Fibroblast of the aortic adventitia (primary cell): ENCODE data around the gene RHNO1. TPM values are rescaled to one million over a fixed set of nuclear protein-coding genes. Genes with fewer than 3 reads are reported as not detected.

Source experiments
- DNase-seq: peaks from one replicate; pipeline ENCODE4 v3.0.0-alpha.2; 2010; ENCODE audit warnings: low read depth
- H3K4me3 ChIP-seq: 2 replicates; pipeline ENCODE4 v1.5.1; 2011; ENCODE audit warnings: low read depth, mild to moderate bottlenecking, control low read depth, low read length, moderate library complexity
- total RNA-seq: library from RNA; depleted of rRNA; stranded (reverse); fragments of >200 nt; gene quantifications from 2 replicates; pipeline ENCODE4 v1.2.3, GENCODE V29; 2012; ENCODE audit warnings: low replicate concordance
- TF ChIP-seq, protein P1 (sequence below): IDR thresholded peaks from 2 replicates; pipeline ENCODE4 v1.5.1; 2011; ENCODE audit warnings: mild to moderate bottlenecking, low read length, control low read depth, inconsistent platforms; ENCODE audit not compliant: insufficient read depth

The RHNO1 gene
- total RNA-seq, 1 donor: 41.4 TPM

DNA sequence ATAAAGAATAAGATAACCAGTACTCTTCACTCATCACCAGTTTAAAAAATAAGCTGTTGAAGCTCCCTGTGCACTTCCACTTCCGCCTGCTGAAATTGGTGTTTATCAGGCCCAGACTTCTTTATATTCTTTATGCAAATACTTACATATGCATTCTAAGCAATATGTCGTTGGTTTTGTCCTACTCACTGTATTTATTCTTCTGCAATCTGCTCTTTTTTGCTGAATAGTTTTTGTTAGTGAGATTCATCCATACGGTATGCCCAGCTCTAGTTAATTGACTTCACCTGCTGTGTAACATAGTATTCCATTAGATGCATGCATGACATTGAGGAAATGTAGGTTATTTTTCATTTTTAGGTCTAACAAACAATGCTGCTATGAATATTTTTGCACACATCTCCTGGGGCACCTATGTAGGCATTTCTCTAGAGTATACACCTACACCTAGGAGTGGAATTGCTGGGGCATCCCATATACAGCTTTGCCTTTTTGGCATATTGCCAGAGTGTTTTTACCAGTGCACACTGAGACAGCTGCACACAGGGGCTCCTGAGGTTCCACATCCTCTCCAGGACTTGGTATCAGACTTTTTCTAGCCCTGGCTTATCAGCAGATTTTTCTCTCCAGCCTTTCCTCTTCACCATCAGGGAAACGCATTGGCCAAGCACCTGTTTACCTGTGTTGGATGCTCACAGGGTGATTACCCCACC lies 41.2 kb upstream of the RHNO1 start:
- TF ChIP-seq, protein P1, sequence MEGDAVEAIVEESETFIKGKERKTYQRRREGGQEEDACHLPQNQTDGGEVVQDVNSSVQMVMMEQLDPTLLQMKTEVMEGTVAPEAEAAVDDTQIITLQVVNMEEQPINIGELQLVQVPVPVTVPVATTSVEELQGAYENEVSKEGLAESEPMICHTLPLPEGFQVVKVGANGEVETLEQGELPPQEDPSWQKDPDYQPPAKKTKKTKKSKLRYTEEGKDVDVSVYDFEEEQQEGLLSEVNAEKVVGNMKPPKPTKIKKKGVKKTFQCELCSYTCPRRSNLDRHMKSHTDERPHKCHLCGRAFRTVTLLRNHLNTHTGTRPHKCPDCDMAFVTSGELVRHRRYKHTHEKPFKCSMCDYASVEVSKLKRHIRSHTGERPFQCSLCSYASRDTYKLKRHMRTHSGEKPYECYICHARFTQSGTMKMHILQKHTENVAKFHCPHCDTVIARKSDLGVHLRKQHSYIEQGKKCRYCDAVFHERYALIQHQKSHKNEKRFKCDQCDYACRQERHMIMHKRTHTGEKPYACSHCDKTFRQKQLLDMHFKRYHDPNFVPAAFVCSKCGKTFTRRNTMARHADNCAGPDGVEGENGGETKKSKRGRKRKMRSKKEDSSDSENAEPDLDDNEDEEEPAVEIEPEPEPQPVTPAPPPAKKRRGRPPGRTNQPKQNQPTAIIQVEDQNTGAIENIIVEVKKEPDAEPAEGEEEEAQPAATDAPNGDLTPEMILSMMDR: no peak

DNA sequence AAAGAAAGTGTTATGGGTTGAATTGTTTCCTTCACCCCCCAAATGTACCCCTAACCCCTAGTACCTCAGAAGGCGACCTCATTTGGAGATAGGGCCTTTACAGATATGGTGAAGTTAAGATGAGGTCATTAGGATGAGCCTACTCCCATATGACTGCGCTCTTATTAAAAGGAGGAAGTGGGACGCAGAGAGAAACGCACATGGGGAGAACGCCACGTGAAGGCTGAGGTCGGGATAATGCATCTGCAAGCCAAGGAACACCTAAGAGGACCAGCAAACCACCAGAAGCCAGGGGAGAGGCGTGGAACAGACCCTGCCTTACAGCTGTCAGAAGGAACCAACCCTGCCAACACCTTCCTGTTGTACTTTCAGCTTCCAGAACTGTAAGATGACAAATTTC lies 40.4 kb upstream of the RHNO1 start:
- DNase-seq: no peak
- TF ChIP-seq, protein P1: no peak
- H3K4me3 ChIP-seq: no peak overlapping the region

More for the DNA sequence above, 41.2 kb upstream of the RHNO1 start:
- DNase-seq: no peak
- H3K4me3 ChIP-seq: no peak overlapping the region

DNA sequence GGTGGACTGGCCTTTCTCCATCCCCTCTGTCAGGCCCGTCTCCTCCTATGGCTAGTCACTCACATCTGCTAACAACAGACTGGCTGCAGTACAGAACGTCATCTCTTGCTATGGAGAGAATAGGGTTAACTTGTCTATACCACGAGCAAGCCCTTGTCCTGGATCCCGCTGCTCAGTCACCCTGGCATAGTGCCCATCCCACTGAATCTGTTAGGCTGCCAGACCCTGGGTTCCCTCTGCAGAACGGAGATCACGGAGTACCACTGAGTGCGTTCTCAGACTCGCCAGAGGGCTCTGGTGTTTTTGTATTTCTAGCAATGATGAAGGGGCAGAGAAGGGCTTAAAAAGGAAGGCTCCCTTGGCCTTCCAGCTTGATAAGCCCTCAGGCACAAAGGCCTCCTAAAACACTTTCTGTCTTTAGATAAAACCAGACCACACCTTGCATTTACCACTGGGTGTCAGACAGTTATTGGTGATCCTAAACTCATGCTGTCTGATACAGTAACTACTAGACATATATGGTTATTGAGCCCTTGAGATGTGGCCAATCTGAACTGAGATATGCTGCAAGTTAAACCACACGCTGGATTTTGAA lies 35.9 kb upstream of the RHNO1 start:
- TF ChIP-seq, protein P1: no peak
- no peak for DNase-seq
- H3K4me3 ChIP-seq: no peak overlapping the region

DNA sequence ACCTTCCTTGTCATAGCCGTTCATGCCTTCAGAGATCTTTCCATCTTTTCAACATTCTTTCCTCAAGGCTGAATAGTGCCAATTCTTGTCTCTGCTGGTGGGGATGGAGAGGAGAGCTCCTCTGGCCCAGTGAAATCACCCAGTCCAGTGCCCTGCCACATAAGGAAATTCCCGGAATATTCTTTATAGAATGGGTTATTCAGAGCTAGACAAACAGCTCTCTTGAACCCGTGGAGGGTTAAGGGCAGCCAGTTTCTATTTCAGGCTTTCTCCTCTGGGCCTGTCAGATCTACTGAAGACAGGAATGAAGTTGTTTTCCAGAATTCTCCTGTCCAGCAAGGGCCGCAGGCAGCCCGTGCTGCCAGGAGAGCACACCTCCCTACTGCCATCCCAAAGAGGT lies 34.1 kb upstream of the RHNO1 start:
- TF ChIP-seq, protein P1: no peak
- no peak for DNase-seq
- H3K4me3 ChIP-seq: no peak overlapping the region

DNA sequence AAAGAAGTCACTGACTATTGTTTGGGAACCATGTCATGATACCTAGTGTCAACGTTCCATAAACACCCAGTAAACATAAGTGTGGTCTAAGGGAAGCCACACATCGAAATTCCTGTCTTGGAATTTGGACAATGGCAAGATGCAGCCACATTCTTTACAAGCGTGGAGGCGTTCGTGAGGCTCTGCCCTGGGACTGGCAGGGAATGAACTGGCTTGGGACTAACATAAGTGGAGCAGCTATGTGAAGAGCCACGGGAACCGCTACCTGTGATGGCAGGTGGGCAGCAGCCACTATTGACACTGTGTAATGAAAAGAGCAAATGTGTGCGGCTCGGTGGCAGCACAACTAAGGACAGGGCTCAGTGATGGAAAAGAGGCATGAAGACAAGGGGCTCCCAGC lies 32.2 kb upstream of the RHNO1 start:
- no peak overlapping the region for H3K4me3 ChIP-seq
- no peak for DNase-seq
- TF ChIP-seq, protein P1: no peak

DNA sequence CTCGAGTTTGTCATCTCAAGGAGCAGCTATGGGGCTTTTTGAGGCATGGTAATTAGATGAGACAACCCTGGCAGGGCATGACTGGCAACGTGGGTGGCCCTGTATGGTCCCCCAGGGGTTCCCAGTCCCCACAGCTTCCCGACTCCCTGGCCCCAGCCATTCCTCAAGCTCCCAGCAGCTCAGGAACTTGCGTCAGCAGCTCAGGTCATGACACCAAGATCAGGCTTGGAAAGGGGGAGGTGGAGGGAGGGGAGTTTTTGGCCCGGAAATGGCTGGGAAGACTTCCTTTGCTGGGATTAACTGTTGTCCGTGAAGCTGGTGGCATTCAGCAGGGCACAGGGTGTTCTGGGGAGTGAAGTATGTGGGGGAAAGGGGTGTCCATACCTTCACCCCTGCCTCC lies 31.7 kb upstream of the RHNO1 start:
- DNase-seq: peak; percentile 38
- TF ChIP-seq, protein P1: no peak
- H3K4me3 ChIP-seq: no peak overlapping the region
